H1 (cell line): ENCODE results near the gene LGR4. TPM values are rescaled to one million over a fixed set of nuclear protein-coding genes. Genes with fewer than 3 reads are reported as not detected.

Experiments used
- CTCF ChIA-PET: fragments of 300-600 bp; sonication (Branson Sonifier 250); formaldehyde crosslinking; loops from one replicate; lab custom pipeline; 2021; ENCODE audit not compliant: partially characterized antibody; lab: Charles Lee
- POLR2A ChIA-PET: fragments of 300-600 bp; sonication (Branson Sonifier 250); formaldehyde crosslinking; loops from one replicate; lab custom pipeline; 2021; ENCODE audit warnings: inconsistent platforms; ENCODE audit not compliant: partially characterized antibody; lab: Charles Lee
- DNase-seq, 2 experiments: peaks; one replicate each; pipeline versions ENCODE4 v3.0.0 to v3.0.0-alpha.2; 2010 to 2022; ENCODE audit warnings: low spot score in 2 of 2, low read depth in 1 of 2, mixed read lengths in 1 of 2
- FAIRE-seq: peaks from 2 replicates; lab custom pipeline; 2011; peaks lifted over from hg19 to GRCh38; lab: Jason Lieb, UNC
- H2AFZ ChIP-seq: 2 replicates; pipeline ENCODE4 v1.8.1; 2012; ENCODE audit warnings: low read length, inconsistent platforms
- H2AK5ac ChIP-seq: 2 replicates; pipeline ENCODE4 v1.6.1; 2013; ENCODE audit warnings: low read depth, low read length
- H2BK120ac ChIP-seq: replicated peaks from 2 replicates; pipeline ENCODE3; 2013; ENCODE audit warnings: low read depth, low read length, inconsistent platforms
- H2BK12ac ChIP-seq: 2 replicates; pipeline ENCODE4 v1.6.1; 2013; ENCODE audit warnings: low read depth, low read length
- H2BK15ac ChIP-seq: 2 replicates; pipeline ENCODE4 v1.6.1; 2013; ENCODE audit warnings: low read length
- H2BK20ac ChIP-seq: 2 replicates; pipeline ENCODE4 v1.6.1; 2013; ENCODE audit warnings: low read length
- H2BK5ac ChIP-seq: 2 replicates; pipeline ENCODE4 v1.6.1; 2013; ENCODE audit warnings: low read depth, low read length
- H3K14ac ChIP-seq: 2 replicates; pipeline ENCODE4 v1.6.1; 2013; ENCODE audit warnings: inconsistent platforms; ENCODE audit not compliant: insufficient read length
- H3K18ac ChIP-seq: 2 replicates; pipeline ENCODE4 v1.6.1; 2013; ENCODE audit warnings: low read length; ENCODE audit errors: extremely low read depth
- H3K23ac ChIP-seq: 2 replicates; pipeline ENCODE4 v1.6.1; 2013; ENCODE audit warnings: inconsistent platforms; ENCODE audit not compliant: insufficient read length
- H3K23me2 ChIP-seq: 2 replicates; pipeline ENCODE4 v1.6.1; 2013; ENCODE audit warnings: low read depth, low read length
- H3K27ac ChIP-seq: 2 replicates; pipeline ENCODE4 v1.6.1; 2011; ENCODE audit warnings: low read depth, low read length, inconsistent platforms
- H3K27me3 ChIP-seq, 4 experiments: replicated peaks in 1 of 4; 1 replicate in 1 of 4; 2 replicates in 3 of 4; pipeline versions ENCODE4 v1.6.1 to v1.8.1; 2011 to 2013; ENCODE audit warnings: low read length in 3 of 4, mild to moderate bottlenecking in 3 of 4, inconsistent platforms in 2 of 4, mixed read lengths in 2 of 4, moderate library complexity in 1 of 4; ENCODE audit not compliant: control insufficient read depth in 3 of 4, insufficient read depth in 3 of 4; ENCODE audit errors: extremely low read depth in 1 of 4
- H3K36me3 ChIP-seq, 4 experiments: 2 replicates each; pipeline versions ENCODE4 v1.6.1 to v1.8.1; 2011 to 2013; ENCODE audit warnings: mild to moderate bottlenecking in 4 of 4, low read length in 3 of 4, moderate library complexity in 2 of 4, control low read depth in 1 of 4, inconsistent platforms in 1 of 4; ENCODE audit not compliant: insufficient read depth in 4 of 4, control insufficient read depth in 2 of 4
- H3K4ac ChIP-seq: replicated peaks from 2 replicates; pipeline ENCODE3; 2013; ENCODE audit warnings: low read length, low read depth, mixed read lengths, inconsistent platforms; ENCODE audit not compliant: insufficient read length
- H3K4me1 ChIP-seq, 4 experiments: replicated peaks in 1 of 4; 1 replicate in 1 of 4; 2 replicates in 3 of 4; pipeline versions ENCODE4 v1.6.1 to v1.8.1; 2011 to 2013; ENCODE audit warnings: low read length in 3 of 4, inconsistent platforms in 2 of 4, mixed read lengths in 1 of 4; ENCODE audit not compliant: insufficient read depth in 4 of 4, control insufficient read depth in 3 of 4
- H3K4me2 ChIP-seq, 2 experiments: 2 replicates each; pipeline versions ENCODE4 v1.6.1 to v1.8.1; 2011 to 2013; ENCODE audit warnings: low read depth in 2 of 2, low read length in 2 of 2, control low read depth in 1 of 2, inconsistent platforms in 1 of 2, mild to moderate bottlenecking in 1 of 2; ENCODE audit not compliant: insufficient read depth in 1 of 2
- H3K4me3 ChIP-seq, 4 experiments: fragments of 200-600, 300-600 bp in 1 of 4; sonication (generic), shearing (Covaris generic), sonication (Bioruptor Twin) in 1 of 4; 2 replicates each; pipeline versions ENCODE4 v1.5.1 to v1.8.1; 2011 to 2016; ENCODE audit warnings: low read length in 4 of 4, low read depth in 3 of 4, control low read depth in 2 of 4, inconsistent platforms in 2 of 4, mild to moderate bottlenecking in 2 of 4, mixed read lengths in 1 of 4, moderate library complexity in 1 of 4; ENCODE audit not compliant: insufficient read depth in 2 of 4; ENCODE audit errors: extremely low read depth in 1 of 4
- H3K56ac ChIP-seq: replicated peaks from 2 replicates; pipeline ENCODE3; 2013; ENCODE audit warnings: low read depth, mild to moderate bottlenecking, mixed read lengths, low read length, inconsistent platforms; ENCODE audit not compliant: insufficient read length
- H3K79me1 ChIP-seq: 2 replicates; pipeline ENCODE4 v1.6.1; 2013; ENCODE audit warnings: low read depth, low read length, control low read depth
- H3K79me2 ChIP-seq, 2 experiments: 2 replicates each; pipeline versions ENCODE4 v1.6.1 to v1.8.1; 2012 to 2013; ENCODE audit warnings: low read length in 2 of 2, mild to moderate bottlenecking in 2 of 2, inconsistent platforms in 1 of 2; ENCODE audit not compliant: insufficient read depth in 2 of 2, control insufficient read depth in 1 of 2
- H3K9ac ChIP-seq, 4 experiments: replicated peaks in 1 of 4; 1 replicate in 1 of 4; 2 replicates in 3 of 4; pipeline versions ENCODE4 v1.6.1 to v1.8.1; 2011 to 2013; ENCODE audit warnings: low read depth in 3 of 4, low read length in 3 of 4, control low read depth in 2 of 4, mild to moderate bottlenecking in 2 of 4, moderate library complexity in 2 of 4, inconsistent platforms in 1 of 4; ENCODE audit errors: extremely low read depth in 1 of 4
- H3K9me3 ChIP-seq, 2 experiments: 2 replicates each; pipeline versions ENCODE4 v1.6.1 to v1.8.1; 2012 to 2013; ENCODE audit warnings: mild to moderate bottlenecking in 2 of 2, moderate library complexity in 2 of 2, control low read depth in 1 of 2, inconsistent platforms in 1 of 2, low read depth in 1 of 2, low read length in 1 of 2, mixed read lengths in 1 of 2; ENCODE audit not compliant: insufficient read depth in 2 of 2
- H4K20me1 ChIP-seq, 2 experiments: replicated peaks in 1 of 2; 2 replicates each; pipeline versions ENCODE3 to v1.8.1; 2011 to 2013; ENCODE audit warnings: inconsistent platforms in 2 of 2, low read length in 2 of 2, mild to moderate bottlenecking in 1 of 2; ENCODE audit not compliant: insufficient read depth in 2 of 2, control insufficient read depth in 1 of 2
- H4K5ac ChIP-seq: 2 replicates; pipeline ENCODE4 v1.6.1; 2013; ENCODE audit warnings: low read length, low read depth, mixed read lengths, inconsistent platforms; ENCODE audit not compliant: insufficient read length
- H4K8ac ChIP-seq: 2 replicates; pipeline ENCODE4 v1.8.0; 2013; ENCODE audit warnings: mild to moderate bottlenecking, moderate library complexity, low read length, inconsistent platforms; ENCODE audit not compliant: insufficient read depth; ENCODE audit errors: extremely low read depth
- H4K91ac ChIP-seq: replicated peaks from 2 replicates; pipeline ENCODE3; 2013; ENCODE audit warnings: low read length, mixed read lengths, inconsistent platforms; ENCODE audit not compliant: insufficient read length
- BACH1 ChIP-seq: IDR thresholded peaks from 2 replicates; pipeline ENCODE4 v1.6.1; 2012; ENCODE audit warnings: low read length, improper control_type of control experiment
- FOSL1 ChIP-seq: IDR thresholded peaks from 2 replicates; pipeline ENCODE4 v1.6.1; 2011; ENCODE audit warnings: mild to moderate bottlenecking, low read depth, low read length, moderate library complexity; ENCODE audit not compliant: insufficient read depth
- GABPA ChIP-seq: IDR thresholded peaks from 2 replicates; pipeline ENCODE4 v1.6.1; 2011; ENCODE audit warnings: mild to moderate bottlenecking, low read length, moderate library complexity, borderline replicate concordance; ENCODE audit not compliant: insufficient read depth
- GTF2F1 ChIP-seq: IDR thresholded peaks from 2 replicates; pipeline ENCODE4 v1.6.1; 2012; ENCODE audit warnings: low read depth, low read length, improper control_type of control experiment, borderline replicate concordance
- HDAC2 ChIP-seq, 2 experiments: fragments of 300-600 bp in 1 of 2; sonication (generic) in 1 of 2; IDR thresholded peaks; 2 replicates each; pipeline ENCODE4 v1.6.1; 2011 to 2012; ENCODE audit warnings: low read depth in 2 of 2, low read length in 2 of 2, mild to moderate bottlenecking in 2 of 2, moderate library complexity in 2 of 2, borderline replicate concordance in 1 of 2, inconsistent platforms in 1 of 2
- JUN ChIP-seq: IDR thresholded peaks from 2 replicates; pipeline ENCODE4 v1.6.1; 2011; ENCODE audit warnings: low read depth, mild to moderate bottlenecking, improper control_type of control experiment, low read length
- KDM1A ChIP-seq: fragments of 200-600, 300-600 bp; sonication (generic); IDR thresholded peaks from 2 replicates; pipeline ENCODE4 v1.7.1; 2016; ENCODE audit warnings: mild to moderate bottlenecking, low read length, borderline replicate concordance
- NANOG ChIP-seq: IDR thresholded peaks from 2 replicates; pipeline ENCODE4 v1.6.1; 2011; ENCODE audit warnings: low read length, low read depth, mild to moderate bottlenecking, inconsistent platforms; ENCODE audit not compliant: insufficient read depth, poor library complexity, severe bottlenecking
- POLR2AphosphoS5 ChIP-seq: IDR thresholded peaks from 2 replicates; pipeline ENCODE4 v1.6.1; 2011; ENCODE audit warnings: low read depth, low read length
- RNF2 ChIP-seq: fragments of 200-900, 300-1000 bp; sonication (generic); IDR thresholded peaks from 2 replicates; pipeline ENCODE4 v1.7.1; 2016; ENCODE audit warnings: borderline replicate concordance, low read depth, mild to moderate bottlenecking, antibody characterized with exemption, low read length; ENCODE audit not compliant: poor library complexity, severe bottlenecking; ENCODE audit errors: missing control alignments
- SP4 ChIP-seq: IDR thresholded peaks from 2 replicates; pipeline ENCODE4 v1.6.1; 2012; ENCODE audit warnings: low read length, inconsistent platforms
- WGBS, 2 experiments: shearing (Covaris generic) in 1 of 2; methylation state at CpG; one replicate each; pipeline versions ENCODE4 v1.1.6 to v1.1.7; 2013 to 2015; ENCODE audit warnings: low lambda C conversion rate in 2 of 2, mixed read lengths in 2 of 2, inconsistent platforms in 1 of 2, low coverage in 1 of 2, missing lambda C conversion rate in 1 of 2; ENCODE audit not compliant: insufficient replicate concordance in 2 of 2, insufficient coverage in 1 of 2, insufficient read length in 1 of 2; ENCODE audit errors: extremely low coverage in 1 of 2, missing lambda C conversion rate in 1 of 2; 5-methylcytosine and 5-hydroxymethylcytosine counted together
- polyA plus RNA-seq, 7 experiments: library from polyadenylated mRNA; depleted of rRNA in 3 of 7; stranded (reverse) in 5 of 7; unstranded in 2 of 7; fragments of >200 nt in 5 of 7; fragments of 200-250 nt in 2 of 7; gene quantifications; 1 replicate in 5 of 7; 2 replicates in 1 of 7; 4 replicates in 1 of 7; pipeline versions ENCODE4 v1.2.1 to v1.2.3, GENCODE V29; 2011 to 2013; ENCODE audit warnings: missing spikeins in 2 of 7, mixed read lengths in 2 of 7
- total RNA-seq: library from RNA; stranded (reverse); fragmentation: NEBNext Ultra II Directional; extraction: Animal tissue kit (Norgen Biotek cat#: 25700); gene quantifications from 2 replicates; pipeline ENCODE4 v1.2.1, GENCODE V29; 2021

LGR4 gene
- total and polyA plus RNA-seq, 2 of the 8 experiments (the other 6 are each of a cell fraction or from before 2014, with no cell fraction given), result 26.6 to 61.7 TPM

DNA sequence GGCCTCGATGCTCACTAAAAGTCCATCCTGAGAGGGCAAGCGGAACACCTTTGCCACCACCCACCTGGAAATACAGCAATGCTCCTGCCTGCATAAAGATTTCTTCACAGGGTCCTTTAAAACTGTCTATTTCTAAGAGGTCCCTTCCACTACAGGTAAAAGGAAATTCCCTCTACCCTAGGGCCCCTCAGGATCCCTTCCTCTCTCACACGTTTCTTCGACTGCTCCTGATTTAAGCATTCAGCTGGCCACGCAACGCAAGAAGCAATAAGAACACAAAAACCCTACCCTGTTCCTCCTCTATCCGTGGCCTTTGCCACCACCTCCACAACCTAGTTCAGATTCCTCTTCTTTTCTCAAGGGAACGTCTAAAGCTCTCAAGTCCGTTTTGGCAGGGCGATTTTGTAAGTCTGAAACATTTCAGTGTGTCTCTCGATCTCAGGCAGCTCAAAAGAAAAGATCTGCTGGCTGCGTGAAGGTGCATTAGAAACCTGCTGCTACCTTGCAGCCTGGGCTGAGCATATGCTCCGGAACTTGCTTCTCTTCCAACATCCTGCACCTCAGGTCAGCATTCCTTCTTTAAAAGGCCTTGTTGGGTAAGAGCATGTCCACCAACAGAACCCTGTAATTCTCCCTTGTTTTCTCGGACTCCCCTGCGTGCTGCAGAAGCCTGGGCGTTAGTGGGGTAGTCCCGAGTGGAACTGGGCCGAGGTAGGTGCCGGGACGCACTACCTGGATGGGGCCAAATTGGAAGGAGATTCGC lies 1.6 kb downstream of the LGR4 start:
- CTCF ChIA-PET, result interaction anchor here (1.6 kb wide), 1 partner anchor 14 kb away, joined by 6 read pairs; no protein-coding TSS in a partner anchor
- no peak for FAIRE-seq
- TF ChIP-seq KDM1A, result no peak
- no peak for TF ChIP-seq SP4
- TF ChIP-seq RNF2, result no peak
- TF ChIP-seq BACH1, result no peak
- no peak for TF ChIP-seq GTF2F1
- no peak for TF ChIP-seq FOSL1
- no peak for TF ChIP-seq JUN
- no peak for TF ChIP-seq POLR2AphosphoS5
- no peak for TF ChIP-seq HDAC2 (IDR thresholded peaks at IDR 0.05; ENCODE audit: borderline replicate concordance in 1 of 2, low read depth in 2 of 2, low read length in 2 of 2)
- no peak for TF ChIP-seq GABPA
- TF ChIP-seq NANOG, result no peak

More for the DNA sequence above, 1.6 kb downstream of the LGR4 start:
- Histone ChIP-seq H3K27me3 (no peaks in the 10 kb centered on the region; a peak in 1 of 7 replicates), H2AFZ (peak overlapping the region; percentile 12; the same call in 1 of the 2 replicates), H3K9me3 (no peaks in the 10 kb centered on the region), H4K20me1 (peaks cover 13 to 14% of the 10 kb centered on the region in 2 experiments), H2BK20ac (no peak overlapping the region), H3K14ac (no peak overlapping the region), H4K5ac (no peak overlapping the region), H3K23me2 (peaks cover 12% of the 10 kb centered on the region; the same call in 1 of the 2 replicates), H2BK120ac (no peak overlapping the region), H4K8ac (no peak overlapping the region), H3K9ac (peak overlapping the region; percentile 47 to 81 (median 56)), H3K18ac (peak overlapping the region; percentile 91), H3K4me1 (peaks cover 0 to 16% (median 5%) of the 10 kb centered on the region in 4 experiments; a peak in 5 of 7 replicates), H3K4ac (peak overlapping the region; percentile 24), H3K36me3 (no peaks in the 10 kb centered on the region), H3K27ac (no peak overlapping the region), H2AK5ac (no peak overlapping the region), H4K91ac (no peak overlapping the region), H2BK12ac (peak overlapping the region; percentile 75; the same call in 1 of the 2 replicates), H3K4me3 (peak overlapping the region; percentile 79 to 94 (median 84)), H2BK15ac (no peak overlapping the region), H3K79me2 (peaks cover 50 to 60% of the 10 kb centered on the region in 2 experiments), H3K4me2 (peak overlapping the region; percentile 82 to 95), H3K56ac (no peak overlapping the region), H3K79me1 (peaks cover 5% of the 10 kb centered on the region; the same call in 1 of the 2 replicates), H2BK5ac (peak overlapping the region; percentile 77; the same call in 1 of the 2 replicates), H3K23ac (no peak overlapping the region)
- WGBS, 2 experiments, result 6% methylated on average over 21 of the region's 21 CpGs; no CpG with 5 or more reads in 1 of the 2 experiments
- POLR2A ChIA-PET, result interaction anchor here (0.7 to 1.4 kb wide), 7 partner anchors 10 to 108 kb away, joined by 3 to 5 read pairs (median 3); partner anchors contain the start of gene CCDC34
- no peak for DNase-seq
